Suppressor macrophage treated with lipopolysaccharide for 1 hour (primary cell): ENCODE data around the gene SNTN.
A peak's percentile ranks its signal among the peaks of the same experiment; 100 is the strongest.
"Not testable (repeated sequence)": the region's sequence is repeated elsewhere in the genome, so short reads cannot be mapped to it uniquely, and the experiment has no call there.

Source experiments
- DNase-seq, 3 donors: peaks; one replicate each; pipeline ENCODE4 v3.0.0-alpha.2; 2020 to 2022

The SNTN gene

DNA sequence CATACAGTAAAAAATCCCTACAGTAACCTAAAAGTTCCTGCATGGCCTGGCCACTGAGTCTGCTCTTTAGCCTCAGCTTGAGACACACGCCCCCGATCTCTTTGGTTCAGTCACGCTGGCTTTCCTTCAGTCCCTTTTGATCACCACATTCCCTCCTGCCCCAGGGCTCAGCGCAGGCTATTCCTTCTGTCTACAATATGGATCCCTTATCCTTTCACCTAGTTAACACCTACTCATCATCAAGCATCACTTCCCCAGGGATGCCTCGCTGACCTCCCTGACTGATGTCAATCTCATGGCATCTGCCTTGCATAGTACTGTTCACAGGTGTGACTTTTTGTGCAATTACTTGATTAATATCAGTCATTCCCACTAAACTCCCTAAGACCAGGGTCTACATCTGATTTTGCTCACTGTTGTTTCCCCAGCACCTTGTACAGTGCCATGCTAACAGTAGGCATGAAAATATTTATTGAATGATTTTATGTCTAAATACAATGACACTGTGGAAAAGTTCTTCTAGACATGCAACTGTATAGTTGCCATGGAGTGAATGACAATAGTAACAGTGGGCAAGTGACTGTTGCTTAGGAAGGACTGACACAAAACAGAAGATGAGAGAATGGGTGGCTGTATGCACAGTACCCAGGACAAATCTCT lies at the start of gene SNTN:
Gene SNTN (plus strand): TSS at position 610 of the 660 bp plus-strand sequence. CDS start 13 bp downstream, at position 623.
- DNase-seq, result no peak

GRCh38 chr3:63607716-63608115 lies 44.8 kb upstream of the SNTN start:
- DNase-seq, result no peak

DNA sequence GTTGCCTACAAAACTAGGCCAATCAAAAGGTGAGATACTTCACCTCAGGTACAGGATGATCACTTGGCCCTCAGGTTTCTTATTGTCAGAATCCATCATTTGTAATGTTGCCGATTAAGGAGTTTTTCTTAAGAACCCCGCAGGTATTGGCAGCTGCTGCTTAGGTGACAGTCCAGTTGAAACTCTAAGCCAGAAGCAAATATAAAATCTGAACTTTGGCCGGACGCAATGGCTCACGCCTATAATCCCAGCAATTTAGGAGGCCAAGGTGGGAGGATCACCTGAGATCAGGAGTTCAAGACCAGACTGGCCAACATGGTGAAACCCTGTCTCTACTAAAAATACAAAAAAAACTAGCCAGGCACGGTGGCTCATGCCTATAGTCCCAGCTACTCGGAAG lies 43.1 kb upstream of the SNTN start:
- no peak for DNase-seq

GRCh38 chr3:63609834-63610233 lies 42.6 kb upstream of the SNTN start:
- no peak for DNase-seq

DNA sequence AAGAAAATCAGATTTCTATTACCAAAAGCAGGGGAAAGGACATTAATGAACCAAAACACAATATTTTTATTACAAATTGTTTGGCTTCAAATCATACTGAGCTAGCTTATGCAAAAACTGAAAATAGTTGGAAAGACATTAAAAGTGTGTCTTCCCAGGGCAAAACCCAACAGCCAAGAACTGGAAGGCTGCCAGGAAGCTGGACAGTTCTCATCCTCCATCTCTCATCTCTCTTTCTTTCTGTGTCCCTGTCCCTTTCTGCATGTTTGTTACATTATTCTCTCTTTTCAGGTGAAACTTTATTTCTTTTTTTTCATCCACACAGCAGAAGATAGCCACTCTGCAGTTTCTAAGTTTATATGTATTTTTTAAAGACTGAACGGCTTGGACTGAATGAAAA lies 41.1 kb upstream of the SNTN start:
- no peak for DNase-seq

DNA sequence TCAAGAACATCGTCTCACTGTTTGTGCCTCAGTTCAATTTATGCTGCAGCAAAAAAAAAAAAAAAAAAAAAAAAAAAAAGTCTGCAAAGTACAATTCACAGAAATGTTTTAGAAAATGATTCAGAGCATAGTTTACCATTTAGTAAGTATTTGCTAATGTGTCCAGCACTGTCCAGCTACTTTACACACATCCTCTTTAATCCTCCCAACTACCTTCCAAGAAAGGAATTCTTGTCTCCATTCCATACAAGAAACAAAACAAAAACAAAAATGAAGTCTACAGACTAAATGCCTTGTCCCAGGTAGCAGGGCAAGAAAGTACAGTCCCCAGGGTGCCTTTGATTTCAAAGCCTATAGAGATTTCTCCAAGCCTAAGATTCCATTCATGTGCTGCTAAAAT lies 38.9 kb upstream of the SNTN start:
- DNase-seq, result no peak

GRCh38 chr3:63617391-63617790 lies 35.1 kb upstream of the SNTN start:
- DNase-seq, result no peak

DNA sequence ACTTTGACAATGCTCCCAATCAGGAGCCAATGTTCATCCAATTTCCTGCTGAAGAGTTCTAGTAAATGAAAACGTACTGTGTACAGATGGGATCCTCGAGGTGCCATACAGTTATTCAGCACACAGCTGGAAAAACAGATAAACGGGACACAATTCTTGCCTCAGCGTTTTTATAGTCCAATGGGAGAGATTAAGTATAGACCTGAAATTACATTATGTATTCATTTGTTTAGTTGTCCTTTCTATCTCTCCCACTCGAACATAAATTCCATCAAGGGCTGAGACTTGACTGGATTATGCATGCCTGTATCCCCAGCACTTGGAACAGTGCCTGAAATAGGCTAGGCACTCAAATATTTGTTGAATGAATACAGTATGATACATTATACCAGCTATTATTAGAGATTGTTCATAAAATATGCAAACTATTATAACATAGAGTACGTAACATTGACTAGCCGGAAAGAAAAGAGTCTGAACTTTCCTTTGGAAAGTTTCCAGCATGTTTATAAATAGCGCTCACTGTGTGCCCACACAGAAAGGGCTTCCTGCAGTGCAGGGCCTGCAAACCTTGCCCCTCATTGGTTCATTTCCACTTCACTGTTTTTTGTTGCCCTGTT lies 27.4 kb upstream of the SNTN start:
- no peak for DNase-seq

- DNase-seq, result no peak
These were observed 20.8 kb upstream of the SNTN start for GRCh38 chr3:63631670-63632069.

- no peak for DNase-seq
These were observed 17.3 kb upstream of the SNTN start for GRCh38 chr3:63635186-63635585.

GRCh38 chr3:63639806-63640205 lies 12.7 kb upstream of the SNTN start:
- no peak for DNase-seq

DNA sequence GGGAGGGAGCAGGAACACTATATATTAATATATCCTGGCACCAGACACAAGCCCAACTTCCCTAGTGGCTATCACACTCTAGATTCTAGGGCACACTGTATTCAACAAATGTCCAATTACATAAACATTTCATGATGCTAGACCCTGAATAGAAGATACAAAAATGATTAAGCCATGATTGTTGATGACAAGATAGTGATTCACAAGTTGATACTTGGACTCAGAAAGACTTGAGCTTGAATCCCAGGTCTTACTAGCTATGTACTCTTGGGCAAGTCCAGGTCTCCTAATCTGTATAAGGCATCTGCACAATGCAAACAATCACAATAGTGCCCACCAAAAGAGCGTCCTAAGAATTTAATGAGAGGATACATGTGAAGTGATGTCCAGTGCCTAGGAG lies 10.0 kb upstream of the SNTN start:
- no peak for DNase-seq

DNA sequence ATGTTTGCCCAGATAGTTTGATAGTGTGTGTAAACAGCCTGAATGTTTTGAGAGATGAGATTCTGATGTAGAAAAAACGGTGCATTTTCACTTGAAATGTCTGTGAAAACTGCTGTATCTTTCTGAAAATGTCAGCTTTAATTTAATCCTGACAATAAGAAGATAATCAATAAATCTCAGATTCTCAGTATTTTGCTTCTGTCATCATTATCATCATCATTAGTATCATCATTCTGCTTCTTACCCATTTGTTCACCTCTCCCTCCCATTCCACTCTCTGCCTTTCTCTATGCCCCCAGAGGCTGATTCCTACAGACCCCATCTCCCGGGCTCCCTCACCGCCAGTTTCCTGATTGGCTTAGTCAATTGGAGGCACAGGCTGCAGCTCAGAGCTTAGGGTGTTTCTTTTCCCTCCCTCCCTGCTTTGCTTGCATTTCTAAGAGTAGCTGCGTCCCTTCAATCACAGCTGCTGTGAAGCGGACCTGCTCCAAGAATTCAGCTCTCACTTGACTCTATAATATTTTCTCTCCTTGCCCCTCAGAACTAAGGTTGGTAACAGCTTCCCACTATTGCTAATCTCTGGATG lies 8.2 kb upstream of the SNTN start:
- no peak for DNase-seq

DNA sequence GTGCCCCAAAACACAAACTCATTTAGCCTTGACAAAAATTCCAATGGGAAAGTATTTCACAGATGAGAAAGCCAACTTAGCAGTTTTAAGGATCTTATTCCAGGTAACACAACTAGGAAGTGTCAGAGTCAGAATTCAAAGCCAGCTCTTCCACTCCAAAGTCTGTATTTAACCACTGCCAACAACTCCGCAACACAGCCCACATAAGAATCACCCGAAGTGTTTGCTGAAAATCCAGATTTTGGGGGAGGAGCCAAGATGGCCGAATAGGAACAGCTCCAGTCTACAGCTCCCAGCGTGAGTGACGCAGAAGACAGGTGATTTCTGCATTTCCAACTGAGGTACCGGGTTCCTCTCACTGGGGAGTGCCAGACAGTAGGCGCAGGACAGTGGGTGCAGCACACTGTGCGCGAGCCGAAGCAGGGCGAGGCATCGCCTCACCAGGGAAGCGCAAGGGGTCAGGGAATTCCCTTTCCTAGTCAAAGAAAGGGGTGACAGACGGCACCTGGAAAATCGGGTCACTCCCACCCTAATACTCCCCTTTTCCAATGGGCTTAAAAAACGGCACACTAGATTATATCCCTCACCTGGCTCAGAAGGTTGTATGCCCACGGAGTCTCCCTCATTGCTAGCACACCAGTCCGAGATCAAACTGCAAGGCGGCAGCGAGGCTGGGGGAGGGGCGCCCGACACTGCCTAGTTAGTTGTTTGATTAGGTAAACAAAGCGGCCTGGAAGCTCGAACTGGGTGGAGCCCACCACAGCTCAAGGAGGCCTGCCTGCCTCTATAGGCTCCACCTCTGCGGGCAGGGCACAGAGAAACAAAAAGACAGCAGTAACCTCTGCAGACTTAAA lies 7.3 kb upstream of the SNTN start:
- DNase-seq, result not testable (repeated sequence)

GRCh38 chr3:63654211-63654610 lies 1.7 kb downstream of the SNTN start:
- DNase-seq, result no peak

DNA sequence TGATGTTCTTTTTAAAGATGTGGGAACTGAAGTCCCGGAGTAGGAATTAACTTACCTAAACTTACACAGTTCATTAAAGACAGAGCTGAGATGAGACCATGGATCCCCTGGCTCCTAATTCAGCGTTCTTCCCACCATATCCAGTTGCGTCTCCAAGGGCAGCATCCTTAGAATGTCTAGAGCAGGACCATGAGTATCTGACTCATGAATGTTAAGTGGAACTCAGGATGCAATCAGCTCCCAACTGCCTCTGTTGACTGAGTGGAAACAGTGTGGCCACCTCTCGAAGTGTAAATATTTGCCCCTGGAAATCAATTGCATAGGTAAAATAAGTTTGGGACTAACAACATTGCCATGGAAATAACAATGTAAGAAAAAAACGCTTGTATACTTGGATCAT lies 2.5 kb downstream of the SNTN start:
- DNase-seq, result no peak

DNA sequence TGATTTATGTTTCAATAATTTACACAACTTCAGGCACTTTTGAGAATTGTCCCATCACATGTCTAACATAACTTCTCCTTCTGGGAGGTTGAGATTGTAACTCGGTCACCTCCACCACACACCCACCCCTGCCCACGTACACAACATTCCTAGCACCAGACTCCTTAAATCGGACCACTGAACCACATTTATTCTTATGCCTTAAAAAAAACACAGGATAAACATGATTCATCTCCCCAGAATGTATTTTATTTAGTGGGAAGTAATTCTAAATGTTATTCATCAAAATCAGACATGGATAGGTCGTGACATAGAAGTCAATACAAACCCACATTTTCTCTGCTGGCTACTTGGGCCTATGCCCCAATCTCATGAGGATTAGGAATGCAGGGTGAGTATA lies 3.0 kb downstream of the SNTN start:
- DNase-seq, result no peak

DNA sequence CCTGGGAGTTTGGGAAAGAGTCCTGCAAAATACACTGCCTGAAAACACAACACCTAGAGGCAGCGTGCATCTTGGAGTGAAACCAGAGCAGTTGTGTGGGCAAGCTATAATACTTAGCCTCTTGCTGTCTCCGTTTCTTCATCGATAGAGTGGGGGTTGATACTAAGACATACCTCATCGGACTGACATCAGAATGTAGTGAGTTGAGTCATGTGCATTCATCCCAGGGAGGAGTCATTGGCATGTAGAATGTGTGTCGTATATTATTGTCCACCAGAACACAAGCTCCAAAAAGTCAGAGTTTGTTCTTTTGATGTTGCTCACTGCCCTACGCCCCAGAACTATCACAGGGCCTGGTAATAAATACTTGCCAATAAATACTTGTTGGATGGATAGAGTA lies 4.3 kb downstream of the SNTN start:
- no peak for DNase-seq

DNA sequence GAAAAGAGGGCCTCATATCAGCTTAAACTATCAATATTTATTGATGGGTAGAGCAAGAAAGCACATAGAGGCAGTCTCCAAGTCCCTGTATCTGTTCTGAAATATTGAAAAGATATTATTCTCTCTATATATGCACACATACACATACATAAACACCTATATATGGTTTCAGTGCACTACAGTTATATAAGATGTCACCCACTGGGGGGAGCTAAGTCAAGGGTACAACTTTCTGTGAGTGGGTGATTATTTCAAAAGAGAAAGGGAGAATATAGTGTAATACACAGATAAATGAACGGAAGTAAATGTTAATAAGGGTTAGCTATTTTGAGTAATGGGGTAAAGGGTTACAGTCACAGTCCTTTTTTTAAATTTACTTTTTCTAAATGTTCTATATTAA lies 8.8 kb downstream of the SNTN start:
- DNase-seq, result peak in 2 of 3 donors; percentile 19 to 22

DNA sequence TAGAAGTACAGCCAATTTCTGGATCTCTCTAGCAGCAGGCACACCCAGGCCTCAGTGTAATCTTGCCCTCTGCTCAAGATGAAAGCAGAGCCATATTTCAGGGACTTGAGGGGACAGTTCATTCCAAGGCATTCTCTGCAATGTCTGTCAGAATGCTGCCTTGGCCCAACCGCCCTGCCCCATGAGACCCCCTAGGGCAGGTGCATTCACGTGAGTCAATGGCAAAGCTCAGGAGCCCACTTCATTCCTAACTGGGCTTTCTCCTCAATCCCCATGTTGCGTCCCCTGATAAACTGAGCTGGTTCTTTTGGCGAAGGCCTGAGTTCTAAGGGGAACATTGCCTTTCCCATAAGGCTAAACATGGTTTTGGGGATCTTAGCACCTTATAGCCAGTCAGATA lies 9.5 kb downstream of the SNTN start:
- DNase-seq, result no peak

DNA sequence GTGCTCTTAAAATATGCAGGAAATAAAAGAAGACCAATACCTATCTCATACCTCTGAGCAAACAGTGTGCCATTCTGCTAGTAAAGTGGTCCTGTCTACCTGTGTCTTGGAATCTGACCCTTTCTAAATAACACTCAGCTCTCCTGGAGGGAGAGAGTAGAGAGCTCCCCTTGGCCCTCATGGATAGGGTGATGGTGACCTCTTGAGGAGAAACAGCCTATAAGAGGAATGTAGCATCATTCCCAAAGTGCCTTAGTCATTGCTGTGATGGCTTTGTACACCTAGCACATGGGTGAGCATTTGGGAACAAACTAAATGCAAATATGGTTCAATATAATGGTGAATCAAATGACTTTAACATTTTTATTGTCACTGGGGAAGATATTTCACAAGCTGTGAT lies 10.0 kb downstream of the SNTN start:
- DNase-seq, result no peak

- DNase-seq, result no peak
These were observed 18.1 kb downstream of the SNTN start for GRCh38 chr3:63670544-63670943.

GRCh38 chr3:63673111-63673510 lies 20.6 kb downstream of the SNTN start:
- no peak for DNase-seq

DNA sequence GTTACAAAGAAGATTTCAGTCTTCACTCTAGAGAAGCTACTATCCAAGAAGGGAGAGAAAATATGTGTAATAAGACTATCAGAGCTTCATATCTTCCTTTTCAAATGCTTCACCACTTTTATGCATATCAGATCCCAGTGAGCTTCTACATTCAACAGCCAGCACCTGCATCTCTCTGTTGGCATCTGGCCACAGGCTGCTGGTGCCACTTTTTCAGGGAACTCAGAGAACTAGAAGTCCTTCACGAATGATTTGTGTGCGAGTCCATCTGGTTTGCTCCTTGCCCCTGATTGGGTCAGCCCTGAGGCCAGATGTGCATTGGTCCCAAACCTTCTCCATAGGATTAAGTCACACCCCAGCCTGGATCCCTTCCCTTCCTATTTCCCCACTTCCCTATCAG lies 22.1 kb downstream of the SNTN start:
- no peak for DNase-seq
